ENCODE measurements around the gene SCIMP.
"Not testable (repeated sequence)": the region's sequence is repeated elsewhere in the genome, so short reads cannot be mapped to it uniquely, and the experiment has no call there.

The SCIMP gene

GRCh38 chr17:5225668-5226457 is 8.8 kb downstream of the SCIMP start:
- Histone ChIP-seq H2AFZ (ENCODE audit: low read depth, low read length) (no peak overlapping the region), H4K20me1 (ENCODE audit: insufficient read depth, low read length) (no peaks in the 10 kb centered on the region), H3K36me3 (replicated peaks; ENCODE audit: low read depth, low read length) (no peaks in the 10 kb centered on the region), H3K9me3 (ENCODE audit: insufficient read depth, low read length) (no peaks in the 10 kb centered on the region), H3K4me2 (ENCODE audit: low read length) (peak overlapping the region; percentile 66), H3K4me1 (ENCODE audit: low read length) (peaks cover 47% of the 10 kb centered on the region), H3K4me3 (ENCODE audit: low read length) (peak overlapping the region; percentile 39), H3K9ac (ENCODE audit: low read length) (peak overlapping the region; percentile 14; the same call in 1 of the 2 replicates), H3K27me3 (ENCODE audit: low read depth, low read length) (no peaks in the 10 kb centered on the region), H3K79me2 (ENCODE audit: low read length) (no peaks in the 10 kb centered on the region), H3K27ac (ENCODE audit: low read length) (peak overlapping the region; percentile 48; the same call in 1 of the 2 replicates)
- TF ChIP-seq CTCF (IDR thresholded peaks at IDR 0.05; ENCODE audit: low read depth, low read length) (no peak), EZH2phosphoT487 (IDR thresholded peaks at IDR 0.05; ENCODE audit: low read depth) (no peak)

DNA sequence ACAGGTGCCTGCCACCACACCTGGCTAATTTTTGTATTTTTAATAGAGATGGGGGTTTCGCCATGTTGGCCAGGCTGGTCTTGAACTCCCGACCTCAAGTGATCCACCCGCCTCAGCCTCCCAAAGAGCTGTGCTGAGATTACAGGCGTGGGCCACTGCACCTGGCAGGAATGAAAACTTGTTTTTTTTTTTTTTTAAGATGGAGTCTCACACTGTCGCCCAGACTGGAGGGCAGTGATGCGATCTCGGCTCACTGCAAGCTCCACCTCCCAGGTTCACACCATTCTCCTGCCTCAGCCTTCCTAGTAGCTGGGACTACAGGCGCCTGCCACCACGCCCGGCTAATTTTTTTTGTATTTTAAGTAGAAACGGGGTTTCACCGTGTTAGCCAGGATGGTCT is 12.7 kb downstream of the SCIMP start:
- Histone ChIP-seq H3K4me2 (ENCODE audit: low read length) (peak overlapping the region; percentile 74), H3K4me3 (ENCODE audit: low read length) (peak overlapping the region; percentile 50; the same call in 1 of the 2 replicates), H3K27ac (ENCODE audit: low read length) (peak overlapping the region; percentile 85), H3K4me1 (ENCODE audit: low read length) (peaks cover 43% of the 10 kb centered on the region), H3K9ac (ENCODE audit: low read length) (peak overlapping the region; percentile 60; the same call in 1 of the 2 replicates)
- H3K36me3 ChIP-seq (replicated peaks; ENCODE audit: low read depth, low read length); H3K27me3 ChIP-seq (ENCODE audit: low read depth, low read length); H2AFZ ChIP-seq (ENCODE audit: low read depth, low read length); H4K20me1 ChIP-seq (ENCODE audit: insufficient read depth, low read length); H3K79me2 ChIP-seq (ENCODE audit: low read length); H3K9me3 ChIP-seq (ENCODE audit: insufficient read depth, low read length): not testable (repeated sequence)

DNA sequence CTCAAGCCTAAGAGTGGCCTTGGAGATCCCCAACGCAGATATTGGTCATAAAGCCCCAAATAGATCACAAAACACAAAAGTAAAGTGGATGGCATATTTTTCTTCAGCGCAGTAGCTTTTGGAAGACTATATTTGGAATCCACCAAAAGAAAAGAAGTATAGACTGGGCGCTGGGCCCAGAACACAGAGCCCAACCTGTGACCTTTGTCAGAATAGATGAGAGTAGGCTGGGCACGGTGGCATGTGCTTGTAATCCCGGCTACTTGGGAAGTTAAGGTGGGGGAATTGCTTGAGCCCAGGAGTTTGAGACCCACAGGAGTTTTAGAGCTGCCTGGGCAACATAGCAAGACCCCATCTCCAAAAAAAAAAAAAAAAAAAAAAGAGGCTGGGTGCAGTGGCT is 14.6 kb downstream of the SCIMP start:
- TF ChIP-seq EZH2phosphoT487 (IDR thresholded peaks at IDR 0.05; ENCODE audit: low read depth) (no peak), CTCF (IDR thresholded peaks at IDR 0.05; ENCODE audit: low read depth, low read length) (no peak)
- no peak overlapping the region for H2AFZ ChIP-seq (ENCODE audit: low read depth, low read length)
- H3K4me2 ChIP-seq (ENCODE audit: low read length) = no peak overlapping the region
- no peak overlapping the region for H3K9ac ChIP-seq (ENCODE audit: low read length)
- H4K20me1 ChIP-seq (ENCODE audit: insufficient read depth, low read length) = no peaks in the 10 kb centered on the region
- no peaks in the 10 kb centered on the region for H3K27me3 ChIP-seq (ENCODE audit: low read depth, low read length)
- H3K4me1 ChIP-seq (ENCODE audit: low read length) = peaks cover 29% of the 10 kb centered on the region
- no peaks in the 10 kb centered on the region for H3K36me3 ChIP-seq (replicated peaks; ENCODE audit: low read depth, low read length)
- H3K4me3 ChIP-seq (ENCODE audit: low read length) = no peak overlapping the region
- H3K27ac ChIP-seq (ENCODE audit: low read length) = no peak overlapping the region
- no peaks in the 10 kb centered on the region for H3K79me2 ChIP-seq (ENCODE audit: low read length)
- H3K9me3 ChIP-seq (ENCODE audit: insufficient read depth, low read length) = no peaks in the 10 kb centered on the region

- Histone ChIP-seq H3K4me1 (ENCODE audit: low read length) (peaks cover 29% of the 10 kb centered on the region), H3K27ac (ENCODE audit: low read length) (no peak overlapping the region), H3K27me3 (ENCODE audit: low read depth, low read length) (no peaks in the 10 kb centered on the region), H3K9ac (ENCODE audit: low read length) (no peak overlapping the region), H3K4me3 (ENCODE audit: low read length) (no peak overlapping the region), H4K20me1 (ENCODE audit: insufficient read depth, low read length) (no peaks in the 10 kb centered on the region), H3K4me2 (ENCODE audit: low read length) (no peak overlapping the region), H3K79me2 (ENCODE audit: low read length) (no peaks in the 10 kb centered on the region), H2AFZ (ENCODE audit: low read depth, low read length) (no peak overlapping the region), H3K9me3 (ENCODE audit: insufficient read depth, low read length) (no peaks in the 10 kb centered on the region), H3K36me3 (replicated peaks; ENCODE audit: low read depth, low read length) (no peaks in the 10 kb centered on the region)
- TF ChIP-seq EZH2phosphoT487 (IDR thresholded peaks at IDR 0.05; ENCODE audit: low read depth) = no peak
Measured at GRCh38 chr17:5219536-5219935, 15.1 kb downstream of the SCIMP start.

GRCh38 chr17:5217562-5217961 is 17.1 kb downstream of the SCIMP start:
- not testable (repeated sequence) for H3K9me3 ChIP-seq (ENCODE audit: insufficient read depth, low read length); H3K27me3 ChIP-seq (ENCODE audit: low read depth, low read length); H3K9ac ChIP-seq (ENCODE audit: low read length); H3K4me3 ChIP-seq (ENCODE audit: low read length); H3K36me3 ChIP-seq (replicated peaks; ENCODE audit: low read depth, low read length); H4K20me1 ChIP-seq (ENCODE audit: insufficient read depth, low read length); H2AFZ ChIP-seq (ENCODE audit: low read depth, low read length); H3K79me2 ChIP-seq (ENCODE audit: low read length); H3K4me2 ChIP-seq (ENCODE audit: low read length); H3K27ac ChIP-seq (ENCODE audit: low read length)
- H3K4me1 ChIP-seq (ENCODE audit: low read length) = peaks cover 20% of the 10 kb centered on the region
